HG02970 (cell line): ENCODE results near the gene ARR3.
"Not testable (repeated sequence)": the region's sequence is repeated elsewhere in the genome, so short reads cannot be mapped to it uniquely, and the experiment has no call there.

ENCODE experiments used
- ATAC-seq: cut with Tn5 transposase; IDR thresholded peaks from one replicate; pipeline ENCODE4 v1.9.1; 2021; ENCODE audit warnings: mild to moderate bottlenecking, moderate library complexity, moderate number of reproducible peaks; ENCODE audit not compliant: unreplicated experiment, low FRiP score

Gene ARR3

DNA sequence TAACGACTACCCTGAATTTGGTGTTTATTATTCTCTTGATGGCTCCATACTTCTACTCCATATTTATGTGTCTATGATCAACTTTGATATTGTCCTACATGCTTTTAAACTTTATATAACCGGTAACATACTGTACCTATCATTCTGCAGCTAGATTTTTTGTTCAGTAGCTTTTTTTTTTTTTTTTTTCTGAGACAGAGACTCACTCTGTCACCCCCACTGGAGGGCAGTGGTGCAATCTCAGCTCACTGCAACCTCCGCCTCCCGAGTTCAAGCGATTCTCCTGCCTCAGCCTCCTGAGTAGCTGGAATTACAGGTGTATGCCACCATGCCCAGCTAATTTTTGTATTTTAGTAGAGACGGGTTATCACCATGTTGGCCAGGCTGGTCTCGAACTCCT, 5.9 kb downstream of the ARR3 start:
- ATAC-seq = not testable (repeated sequence)

DNA sequence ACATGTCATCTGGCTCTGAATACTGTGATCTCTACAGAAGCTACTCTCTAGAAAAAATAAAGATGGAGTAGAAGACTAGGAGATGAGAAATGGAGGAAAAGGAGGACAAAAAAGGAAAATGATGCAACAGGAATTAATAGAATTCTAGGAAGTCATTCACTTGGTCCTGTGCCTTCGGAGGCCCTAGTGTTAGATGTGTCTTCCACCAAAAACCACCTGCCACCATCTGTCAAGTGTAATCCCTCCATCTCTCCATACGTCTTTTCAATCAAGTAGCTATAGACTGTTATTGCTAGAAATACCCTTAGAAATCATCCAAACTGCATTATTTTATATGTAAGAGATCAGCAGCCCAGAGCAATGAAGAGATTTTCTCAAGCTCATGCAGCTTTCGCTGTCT, 10.9 kb downstream of the ARR3 start:
- no peak for ATAC-seq

DNA sequence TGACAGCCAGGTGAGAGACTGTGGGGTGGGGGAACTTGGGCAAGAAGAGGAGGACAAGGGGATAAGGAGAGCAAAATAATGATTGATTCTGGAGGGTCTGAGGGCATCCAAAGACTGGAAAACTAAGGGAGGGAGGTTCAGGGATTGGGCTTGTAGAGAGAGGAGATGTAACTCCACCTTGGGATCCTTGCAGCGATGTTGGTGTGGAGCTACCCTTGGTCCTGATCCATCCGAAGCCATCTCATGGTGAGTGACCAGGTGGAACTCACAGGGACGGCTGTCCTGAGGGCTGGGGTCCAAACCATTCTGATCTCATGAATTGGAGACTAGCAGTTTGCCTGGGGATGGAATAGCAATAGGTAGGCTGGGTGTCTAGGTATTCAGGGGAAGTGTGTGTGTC, 12.4 kb downstream of the ARR3 start:
- ATAC-seq = no peak

DNA sequence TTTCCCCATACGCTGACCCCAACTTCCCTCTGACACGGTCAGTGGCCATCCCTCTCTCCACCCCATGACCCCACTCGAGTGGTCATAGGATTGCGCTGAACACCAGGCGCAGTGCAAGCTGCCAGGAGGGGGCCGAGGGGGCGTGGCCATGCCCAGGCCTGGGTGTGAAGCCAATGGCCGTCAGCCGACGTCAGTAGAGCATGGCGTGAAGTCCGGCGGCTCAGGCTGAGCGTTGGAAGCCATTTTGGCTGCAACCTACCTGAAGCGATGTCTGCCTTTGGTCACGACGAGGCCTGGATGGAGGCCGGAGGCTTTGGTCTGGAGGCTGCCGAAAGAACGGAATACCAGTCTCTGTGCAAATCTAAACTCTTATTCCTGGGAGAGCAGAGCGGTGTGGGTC, 13.8 kb downstream of the ARR3 start, which contains the start of gene RAB41:
TSS of gene RAB41 (plus strand) at position 222 of the 400 bp plus-strand sequence. CDS start at position 268, 46 bp downstream.
- ATAC-seq = no peak

DNA sequence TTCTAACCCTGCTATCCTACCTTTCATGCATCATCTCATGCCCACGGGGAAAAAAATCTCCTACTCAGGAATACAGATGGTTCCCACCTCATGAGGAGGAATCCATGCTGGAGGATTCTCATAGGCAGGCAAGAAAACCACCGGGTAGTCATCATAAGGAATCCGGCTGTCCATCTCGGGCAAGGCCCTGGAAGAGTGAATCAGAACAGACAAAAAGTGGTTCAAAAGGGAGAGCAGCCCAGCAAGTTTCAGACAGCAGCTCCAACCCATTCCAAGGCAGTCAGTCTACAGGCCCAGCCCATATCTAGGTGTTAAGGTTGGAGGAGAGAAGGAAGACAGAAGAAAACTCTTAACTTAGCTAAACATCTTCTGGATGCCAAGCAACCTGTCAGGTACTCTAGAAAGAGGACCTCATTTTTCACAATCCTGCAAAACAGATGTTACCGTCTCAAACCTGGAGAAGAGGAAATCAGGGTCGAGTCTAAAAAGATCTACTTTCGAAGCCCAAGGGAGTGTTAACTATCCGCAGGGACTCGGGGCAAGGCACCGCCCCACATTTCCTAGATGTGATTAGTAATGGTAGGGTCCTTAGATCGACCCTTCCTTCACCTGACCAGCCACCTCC, 21.1 kb downstream of the ARR3 start:
- ATAC-seq = no peak

DNA sequence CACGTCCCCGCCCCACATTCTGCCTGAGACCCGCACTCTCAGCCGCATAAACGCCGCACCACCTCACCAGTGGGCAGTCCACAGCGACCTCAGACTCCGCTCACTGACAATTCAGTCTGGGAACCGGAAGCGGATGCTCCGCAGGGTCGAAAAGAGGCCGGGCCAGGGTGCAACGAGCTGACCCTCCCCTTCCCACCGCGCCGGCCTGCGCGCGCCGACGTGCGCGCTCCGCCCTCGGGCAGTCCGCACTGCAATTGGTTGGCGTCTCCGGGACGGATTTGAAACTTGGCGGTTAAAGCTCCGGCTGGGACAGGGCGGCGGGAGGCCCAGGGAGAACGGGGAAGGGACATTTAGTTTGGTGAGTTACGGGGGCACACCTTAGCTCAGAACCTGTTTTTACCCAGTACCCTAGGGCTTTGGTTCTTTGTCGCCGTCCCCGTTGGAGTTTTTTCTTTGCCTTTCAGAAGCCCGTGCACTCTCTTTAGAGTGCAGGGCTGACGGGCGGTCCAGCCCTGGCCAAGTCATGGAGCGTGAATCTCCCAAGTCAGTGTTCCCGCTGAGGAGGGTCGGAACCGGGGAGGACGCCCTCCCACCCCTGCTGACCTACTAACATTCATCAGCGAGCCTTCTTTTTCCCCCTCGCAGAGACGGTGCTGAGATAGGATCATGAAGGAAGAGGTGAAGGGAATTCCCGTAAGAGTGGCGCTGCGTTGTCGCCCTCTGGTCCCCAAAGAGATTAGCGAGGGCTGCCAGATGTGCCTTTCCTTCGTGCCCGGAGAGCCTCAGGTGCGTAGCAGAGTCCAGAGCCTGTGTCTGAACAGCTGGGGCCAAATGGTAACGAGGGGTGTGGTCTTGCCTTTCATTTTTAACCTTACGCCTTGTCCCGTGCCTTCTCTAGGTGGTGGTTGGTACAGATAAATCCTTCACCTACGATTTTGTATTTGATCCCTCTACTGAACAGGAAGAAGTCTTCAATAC, 21.9 kb downstream of the ARR3 start, which contains the start of the genes KIF4A and PDZD11:
TSS of gene KIF4A (plus strand) at position 312 of the 978 bp plus-strand sequence. CDS start at position 667, 355 bp downstream.
TSS of gene PDZD11 (minus strand) at position 135 of the 978 bp plus-strand sequence. CDS start 586 bp downstream, outside the sequence.
- ATAC-seq = peak; percentile 91

DNA sequence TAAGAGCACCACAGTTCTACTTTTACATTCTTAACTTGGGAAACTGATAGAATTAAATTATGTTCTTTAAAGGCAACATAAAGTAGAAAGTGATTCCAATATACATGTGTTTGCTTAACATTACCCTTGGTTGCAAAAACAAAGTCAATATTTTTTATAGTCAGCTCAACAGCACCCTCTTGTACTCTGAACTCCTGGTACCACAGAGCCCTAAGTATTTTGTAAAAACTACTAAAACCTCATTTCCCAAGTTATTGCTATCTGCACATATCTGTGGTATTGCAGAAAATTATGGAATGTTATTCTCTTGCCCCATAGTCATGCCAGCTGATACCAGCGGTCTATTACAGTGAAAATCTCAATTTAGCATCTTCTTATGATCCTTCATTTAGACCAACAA, 24.7 kb downstream of the ARR3 start:
- no peak for ATAC-seq

DNA sequence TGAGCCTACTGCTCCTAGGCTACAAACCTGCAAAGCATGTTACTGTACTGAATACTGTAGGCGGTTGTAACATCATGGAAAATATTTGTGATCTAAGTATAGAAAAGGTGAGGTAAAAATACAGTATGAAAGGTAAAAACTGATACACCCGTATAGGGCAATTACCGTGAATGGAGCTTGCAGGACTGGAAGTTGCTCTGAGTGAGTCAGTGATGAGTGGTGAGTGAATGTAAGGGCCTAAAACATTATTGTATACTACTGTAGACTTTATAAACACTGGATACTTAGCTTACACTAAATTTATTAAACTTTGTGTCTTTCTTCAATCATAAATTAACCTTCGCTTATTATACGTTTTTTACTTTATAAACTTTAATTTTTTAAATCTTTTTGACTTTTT, 25.5 kb downstream of the ARR3 start:
- no peak for ATAC-seq

DNA sequence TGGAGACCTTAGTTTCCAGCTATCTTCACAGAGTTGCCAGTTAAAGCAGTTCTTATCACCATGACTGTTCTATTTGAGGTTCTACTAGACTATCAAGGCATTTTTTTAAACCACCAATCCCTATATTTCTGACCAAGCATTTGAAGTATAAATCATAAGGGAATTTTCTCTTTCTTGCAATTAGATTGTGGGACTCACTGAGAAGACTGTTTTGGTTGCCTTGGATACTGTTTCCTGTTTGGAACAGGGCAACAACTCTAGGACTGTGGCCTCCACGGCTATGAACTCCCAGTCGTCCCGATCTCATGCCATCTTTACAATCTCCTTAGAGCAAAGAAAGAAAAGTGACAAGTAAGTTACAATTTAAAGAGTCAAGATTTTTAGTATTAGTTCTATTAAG, 33.6 kb downstream of the ARR3 start:
- ATAC-seq = no peak

DNA sequence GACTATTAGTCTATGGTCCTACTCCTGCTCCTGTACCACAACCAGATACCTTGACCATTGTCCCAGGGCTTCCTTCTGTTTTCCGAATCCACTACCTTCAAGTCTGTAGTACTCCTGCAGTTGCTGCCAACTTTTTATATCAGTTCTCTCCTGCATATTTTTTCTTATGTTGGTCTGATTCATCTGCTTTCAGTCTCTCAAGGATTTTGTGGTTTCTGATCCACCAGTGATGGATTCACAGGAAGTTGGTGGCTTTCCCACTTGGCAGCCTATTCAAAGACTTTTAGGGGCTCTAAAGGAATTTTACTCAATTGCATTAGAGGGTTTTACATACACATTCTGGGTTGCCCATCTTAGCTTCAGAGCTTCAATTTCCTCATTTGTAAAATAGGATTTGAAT, 45.4 kb downstream of the ARR3 start:
- ATAC-seq = no peak

DNA sequence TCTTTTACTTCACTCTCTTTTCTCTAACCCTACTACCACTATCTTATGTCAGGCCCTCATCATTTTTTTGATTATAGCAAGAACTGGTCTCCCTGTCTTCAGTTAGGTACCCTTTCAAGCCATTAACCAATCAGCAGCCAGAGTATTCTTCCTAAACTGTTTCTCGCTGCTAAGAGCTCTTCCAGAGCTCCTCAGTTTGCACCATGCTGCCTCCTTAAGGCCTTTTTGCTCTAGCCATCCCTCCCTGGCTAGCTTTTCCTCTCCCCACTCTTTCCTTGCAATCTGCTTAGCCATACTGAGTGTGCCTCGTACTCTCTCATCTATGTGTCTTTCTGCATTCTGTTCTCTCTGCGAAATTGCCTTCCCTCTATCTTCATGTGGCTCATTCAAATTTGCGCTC, 54.6 kb downstream of the ARR3 start:
- ATAC-seq = no peak

DNA sequence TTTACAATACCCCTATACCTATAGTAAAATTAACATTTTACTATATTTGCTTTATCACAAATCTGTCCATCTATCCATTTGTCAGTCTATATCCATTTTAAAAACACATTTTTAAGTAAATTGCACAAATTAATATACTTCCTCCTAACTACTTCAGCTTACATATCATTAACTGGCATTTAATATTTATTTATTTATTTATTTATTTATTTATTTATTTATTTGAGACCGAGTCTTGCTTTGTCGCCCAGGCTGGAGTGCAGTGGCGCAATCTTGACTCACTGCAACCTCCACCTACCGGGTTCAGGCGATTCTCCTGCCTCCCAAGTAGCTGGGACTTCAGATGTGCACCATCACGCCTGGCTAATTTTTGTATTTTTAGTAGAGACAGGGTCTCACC, 55.5 kb downstream of the ARR3 start:
- not testable (repeated sequence) for ATAC-seq

DNA sequence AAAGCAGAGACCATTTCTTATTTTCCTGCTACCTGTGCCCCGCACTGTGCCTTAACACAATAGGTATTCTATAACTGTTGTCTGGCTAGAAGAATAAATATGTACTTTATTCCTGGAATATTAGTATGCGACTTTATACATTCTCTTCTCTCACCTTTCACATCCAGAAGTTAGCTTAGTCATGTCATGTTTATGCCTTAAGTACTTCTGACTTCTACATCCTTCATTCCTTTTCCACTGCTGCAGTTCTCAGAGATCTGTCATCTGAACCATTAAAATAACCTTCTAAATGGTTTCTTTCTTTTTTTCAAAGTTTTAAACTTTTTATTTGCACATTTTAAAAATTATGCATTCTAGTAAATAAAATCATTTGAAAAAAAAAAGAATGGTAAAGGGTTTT, 56.2 kb downstream of the ARR3 start:
- no peak for ATAC-seq

DNA sequence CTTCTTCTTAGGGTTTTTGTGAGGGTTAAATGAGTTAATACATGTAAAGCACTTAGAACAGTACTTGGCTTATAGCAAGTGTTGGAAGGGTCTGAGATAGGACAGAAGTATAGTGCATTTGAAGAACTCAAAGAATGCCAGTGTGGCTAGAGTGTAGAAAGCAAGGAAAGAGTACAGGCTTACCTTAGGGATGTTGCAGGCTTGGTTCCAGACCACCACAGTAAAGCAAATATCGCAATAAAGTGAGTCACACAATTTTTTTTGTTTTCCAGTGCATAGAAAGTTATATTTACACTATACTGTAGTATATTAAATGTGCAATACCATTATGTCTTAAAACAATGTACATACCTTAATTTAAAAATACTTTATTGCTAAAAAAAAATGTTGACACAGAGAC, 63.0 kb downstream of the ARR3 start:
- no peak for ATAC-seq
